Measurements from ENCODE around the gene DNAH11.

DNA sequence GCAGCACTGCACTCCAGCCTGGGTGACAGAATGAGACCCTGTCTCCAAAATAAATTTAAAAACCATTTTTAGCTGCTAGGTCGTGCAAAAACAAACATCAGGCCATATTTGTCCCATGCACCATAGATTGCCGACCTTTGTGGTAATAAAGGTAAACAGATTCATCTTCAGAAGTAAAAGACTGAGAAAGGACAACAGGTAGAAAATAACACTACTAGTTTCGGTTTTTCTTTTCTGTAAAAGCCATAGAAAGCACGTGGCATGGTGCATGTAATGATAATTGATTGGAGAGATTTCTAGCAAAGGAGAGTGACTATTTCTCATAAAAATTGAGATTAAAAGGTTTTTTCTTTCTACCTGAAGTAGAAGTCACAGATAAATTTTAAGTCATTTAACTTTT is 93.9 kb downstream of the DNAH11 start:
- TF ChIP-seq FOSL1 (IDR thresholded peaks at IDR 0.05; ENCODE audit: insufficient read depth, low read depth, low read length) (no peak), POLR2A (IDR thresholded peaks at IDR 0.05; ENCODE audit: control extremely low read depth in 1 of 2, low read depth in 2 of 2, low read length in 2 of 2) (no peak), SP2 (IDR thresholded peaks at IDR 0.05; ENCODE audit: low read length) (no peak), POLR2AphosphoS5 (IDR thresholded peaks at IDR 0.05; ENCODE audit: low read depth, low read length) (no peak), GTF2F1 (IDR thresholded peaks at IDR 0.05; ENCODE audit: borderline replicate concordance, low read depth, low read length) (no peak), RNF2 (IDR thresholded peaks at IDR 0.05; ENCODE audit: borderline replicate concordance, low read depth, low read length, missing control alignments, poor library complexity, severe bottlenecking) (no peak), RXRA (IDR thresholded peaks at IDR 0.05; ENCODE audit: insufficient read depth, low read depth, low read length) (no peak)
- TF ChIP-seq, protein P1, sequence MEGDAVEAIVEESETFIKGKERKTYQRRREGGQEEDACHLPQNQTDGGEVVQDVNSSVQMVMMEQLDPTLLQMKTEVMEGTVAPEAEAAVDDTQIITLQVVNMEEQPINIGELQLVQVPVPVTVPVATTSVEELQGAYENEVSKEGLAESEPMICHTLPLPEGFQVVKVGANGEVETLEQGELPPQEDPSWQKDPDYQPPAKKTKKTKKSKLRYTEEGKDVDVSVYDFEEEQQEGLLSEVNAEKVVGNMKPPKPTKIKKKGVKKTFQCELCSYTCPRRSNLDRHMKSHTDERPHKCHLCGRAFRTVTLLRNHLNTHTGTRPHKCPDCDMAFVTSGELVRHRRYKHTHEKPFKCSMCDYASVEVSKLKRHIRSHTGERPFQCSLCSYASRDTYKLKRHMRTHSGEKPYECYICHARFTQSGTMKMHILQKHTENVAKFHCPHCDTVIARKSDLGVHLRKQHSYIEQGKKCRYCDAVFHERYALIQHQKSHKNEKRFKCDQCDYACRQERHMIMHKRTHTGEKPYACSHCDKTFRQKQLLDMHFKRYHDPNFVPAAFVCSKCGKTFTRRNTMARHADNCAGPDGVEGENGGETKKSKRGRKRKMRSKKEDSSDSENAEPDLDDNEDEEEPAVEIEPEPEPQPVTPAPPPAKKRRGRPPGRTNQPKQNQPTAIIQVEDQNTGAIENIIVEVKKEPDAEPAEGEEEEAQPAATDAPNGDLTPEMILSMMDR (IDR thresholded peaks at IDR 0.05; ENCODE audit: control extremely low read depth in 1 of 3, insufficient read depth in 1 of 3, low read depth in 1 of 3, low read length in 3 of 3), result no peak
